Measurements from ENCODE around the gene KIF13A.

- TF ChIP-seq ZNF551 (CRISPR knock-in tag; IDR thresholded peaks at IDR 0.05) = no peak
- no peak for TF ChIP-seq NELFE (IDR thresholded peaks at IDR 0.05; ENCODE audit: insufficient read depth, insufficient read length)
- no peak for TF ChIP-seq JUNB (CRISPR knock-in tag; conservative IDR thresholded peaks at IDR 0.05)
- TF ChIP-seq SETDB1 (IDR thresholded peaks at IDR 0.05; ENCODE audit: low read length) = no peak
- TF ChIP-seq TEAD1 (CRISPR knock-in tag; IDR thresholded peaks at IDR 0.05) = no peak
- TF ChIP-seq CBX5 (IDR thresholded peaks at IDR 0.05; ENCODE audit: borderline replicate concordance, low read depth) = no peak
- no peak for TF ChIP-seq NR3C1 (CRISPR knock-in tag; IDR thresholded peaks at IDR 0.05)
Measured at GRCh38 chr6:17712576-17712975, 274.9 kb downstream of the KIF13A start.
